ENCODE measurements around the gene GRIA4.

- no peak for TF ChIP-seq CTCF (IDR thresholded peaks at IDR 0.05)
- no peak for TF ChIP-seq POLR2A (IDR thresholded peaks at IDR 0.05)
Observed at GRCh38 chr11:106030609-106031008, 420.7 kb downstream of the GRIA4 start.

Data from lower leg skin (tissue), 3 donors.